Immature natural killer cell (primary cell): ENCODE measurements around the gene TEX36. TPM values are rescaled to one million over a fixed set of nuclear protein-coding genes. Genes with fewer than 3 reads are reported as not detected.
"Not testable (repeated sequence)": the region's sequence is repeated elsewhere in the genome, so short reads cannot be mapped to it uniquely, and the experiment has no call there.

ENCODE experiments used
- DNase-seq, 3 donors: peaks; one replicate each; pipeline ENCODE4 v3.0.0; 2022; ENCODE audit warnings: mixed read lengths in 1 of 3
- H3K27ac Mint-ChIP-seq, 6 donors: one replicate each; pipeline ENCODE4 v1.8.0; 2020; ENCODE audit warnings: mixed read lengths in 6 of 6, mild to moderate bottlenecking in 5 of 6, inconsistent platforms in 4 of 6, moderate library complexity in 3 of 6
- H3K27me3 Mint-ChIP-seq, 3 donors: one replicate each; pipeline ENCODE4 v1.8.0; 2020 to 2021; ENCODE audit warnings: low read depth in 3 of 3, mild to moderate bottlenecking in 3 of 3, mixed read lengths in 3 of 3, moderate library complexity in 3 of 3, inconsistent platforms in 1 of 3
- H3K36me3 Mint-ChIP-seq, 3 donors: one replicate each; pipeline ENCODE4 v1.8.0; 2020; ENCODE audit warnings: mixed read lengths in 3 of 3, inconsistent platforms in 2 of 3, mild to moderate bottlenecking in 2 of 3
- H3K4me1 Mint-ChIP-seq, 2 donors: one replicate each; pipeline ENCODE4 v1.8.0; 2020; ENCODE audit warnings: inconsistent platforms in 2 of 2, mild to moderate bottlenecking in 2 of 2, mixed read lengths in 2 of 2, moderate library complexity in 1 of 2
- H3K4me3 Mint-ChIP-seq, 5 donors: one replicate each; pipeline ENCODE4 v1.8.0; 2020; ENCODE audit warnings: mild to moderate bottlenecking in 5 of 5, mixed read lengths in 5 of 5, inconsistent platforms in 3 of 5, moderate library complexity in 3 of 5
- H3K9me3 Mint-ChIP-seq, 6 donors: one replicate each; pipeline ENCODE4 v1.8.0; 2020; ENCODE audit warnings: mild to moderate bottlenecking in 6 of 6, mixed read lengths in 6 of 6, inconsistent platforms in 4 of 6, moderate library complexity in 3 of 6
- polyA plus RNA-seq, 3 donors: library from polyadenylated mRNA; unstranded; fragments of 300-500 nt; fragmentation: Illumina TruSeq; gene quantifications; one replicate each; pipeline ENCODE4 v1.2.3, GENCODE V29; 2021

Gene TEX36
- not detected for polyA plus RNA-seq

GRCh38 chr10:125683063-125683462 is at the start of gene TEX36:
TSS of gene TEX36 (minus strand) at chr10:125683163. CDS start at chr10:125682989, 174 bp downstream.
- H3K4me3 Mint-ChIP-seq, result no peak within 1 kb of the TSS
- H3K36me3 Mint-ChIP-seq, result peaks cover 0 to 4% (median 0%) of the 10 kb centered on the region in 3 donors
- H3K27ac Mint-ChIP-seq, result no peak within 1 kb of the TSS
- H3K27me3 Mint-ChIP-seq, result peaks cover 2 to 15% (median 2%) of the 10 kb centered on the region in 3 donors
- H3K9me3 Mint-ChIP-seq, result peaks cover 0 to 5% (median 3%) of the 10 kb centered on the region in 6 donors
- H3K4me1 Mint-ChIP-seq, result no peaks in the 10 kb centered on the region
- DNase-seq, result no peak

DNA sequence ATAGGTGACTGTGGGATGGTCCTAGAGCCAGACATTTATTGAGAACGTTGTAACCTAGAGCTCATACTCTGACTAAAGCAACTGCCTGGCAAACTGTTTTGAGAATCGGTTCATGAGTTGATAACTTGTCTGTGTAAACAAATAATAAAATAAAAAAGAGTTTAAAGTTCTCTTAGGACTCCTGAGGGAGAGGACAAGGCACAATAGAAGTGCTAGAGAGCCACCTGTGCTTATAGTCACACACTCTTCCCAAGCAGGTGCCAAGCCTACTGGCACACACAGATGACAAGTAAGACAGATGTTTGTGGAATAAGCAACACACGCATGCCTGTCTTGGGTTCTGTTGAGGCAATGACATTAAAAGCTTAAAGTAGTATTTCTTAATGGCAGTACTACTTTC is 44.5 kb upstream of the TEX36 start:
- H3K36me3 Mint-ChIP-seq, result peaks cover 42 to 63% (median 62%) of the 10 kb centered on the region in 3 donors
- no peak for DNase-seq
- no peak overlapping the region for H3K4me3 Mint-ChIP-seq
- H3K27me3 Mint-ChIP-seq, result peaks cover 0 to 3% (median 0%) of the 10 kb centered on the region in 3 donors
- no peak overlapping the region for H3K27ac Mint-ChIP-seq
- H3K4me1 Mint-ChIP-seq, result peaks cover 8 to 11% of the 10 kb centered on the region in 2 donors
- H3K9me3 Mint-ChIP-seq, result no peaks in the 10 kb centered on the region

- Mint-ChIP-seq H3K27me3 (no peaks in the 10 kb centered on the region), H3K27ac (no peak overlapping the region), H3K36me3 (peaks cover 37 to 58% (median 57%) of the 10 kb centered on the region in 3 donors), H3K4me3 (no peak overlapping the region), H3K9me3 (no peaks in the 10 kb centered on the region), H3K4me1 (peaks cover 4 to 15% of the 10 kb centered on the region in 2 donors)
- no peak for DNase-seq
Observed at GRCh38 chr10:125726914-125727313, 44.0 kb upstream of the TEX36 start.

- peaks cover 35 to 46% of the 10 kb centered on the region in 2 donors for H3K4me1 Mint-ChIP-seq
- H3K36me3 Mint-ChIP-seq, result peaks cover 25 to 35% (median 28%) of the 10 kb centered on the region in 3 donors
- no peaks in the 10 kb centered on the region for H3K9me3 Mint-ChIP-seq
- no peak overlapping the region for H3K4me3 Mint-ChIP-seq
- DNase-seq, result no peak
- peaks cover 5 to 10% (median 9%) of the 10 kb centered on the region in 3 donors for H3K27me3 Mint-ChIP-seq
- H3K27ac Mint-ChIP-seq, result peak overlapping the region in 1 of 6 donors; percentile 30
Observed at GRCh38 chr10:125722811-125723210, 39.8 kb upstream of the TEX36 start.

DNA sequence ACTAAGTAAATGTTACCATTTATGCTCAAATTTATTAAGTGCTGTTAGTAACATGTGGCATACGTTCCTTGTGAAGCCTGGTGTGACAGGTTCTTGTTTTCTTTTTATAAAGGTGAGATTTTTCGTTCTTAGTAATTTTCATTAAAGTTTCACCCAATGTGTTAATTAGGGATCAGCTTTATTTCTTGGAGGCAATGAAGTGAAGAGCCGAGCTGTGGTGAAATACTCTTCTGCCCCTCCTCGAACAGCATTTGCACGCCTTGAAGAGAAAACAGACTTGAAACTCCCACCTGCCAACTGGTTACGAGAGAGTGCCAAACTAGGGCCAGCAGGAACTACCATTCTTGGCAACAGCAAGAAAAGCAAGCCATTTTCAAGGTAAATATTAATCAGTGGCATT is 38.1 kb upstream of the TEX36 start:
- no peak for DNase-seq
- Mint-ChIP-seq H3K27ac (peak overlapping the region in 5 of 6 donors; percentile 31 to 78 (median 66)), H3K27me3 (peaks cover 5 to 10% (median 9%) of the 10 kb centered on the region in 3 donors), H3K4me3 (peak overlapping the region; percentile 63 to 99 (median 76)), H3K36me3 (peaks cover 18 to 31% (median 21%) of the 10 kb centered on the region in 3 donors), H3K9me3 (no peaks in the 10 kb centered on the region), H3K4me1 (peaks cover 38 to 43% of the 10 kb centered on the region in 2 donors)

DNA sequence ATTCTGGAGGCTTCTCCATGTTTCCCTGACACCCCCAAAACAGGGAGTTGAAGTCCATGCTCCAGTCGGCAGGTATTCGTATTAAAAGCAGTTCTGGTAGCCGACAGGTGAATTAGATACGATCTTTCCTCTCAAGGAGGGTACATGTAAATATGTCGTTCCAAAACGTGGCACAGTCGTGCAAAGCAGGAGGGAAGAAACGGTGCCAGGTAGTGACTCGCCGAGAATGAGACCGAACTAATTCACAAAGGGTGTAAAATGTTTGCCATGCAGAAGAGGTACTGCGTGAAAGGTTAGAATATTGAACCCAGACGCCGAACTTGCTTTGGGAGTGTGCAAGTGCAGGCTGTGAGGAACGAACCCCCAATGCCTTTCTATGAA is 37.0 kb upstream of the TEX36 start:
- DNase-seq, result no peak
- Mint-ChIP-seq H3K4me3 (peak overlapping the region; percentile 97 to 99 (median 98)), H3K27me3 (peaks cover 5 to 10% (median 9%) of the 10 kb centered on the region in 3 donors), H3K36me3 (peaks cover 12 to 22% (median 14%) of the 10 kb centered on the region in 3 donors), H3K4me1 (peaks cover 38 to 43% of the 10 kb centered on the region in 2 donors), H3K27ac (peak overlapping the region; percentile 90 to 99 (median 97)), H3K9me3 (peaks cover 0 to 2% (median 0%) of the 10 kb centered on the region in 6 donors)

DNA sequence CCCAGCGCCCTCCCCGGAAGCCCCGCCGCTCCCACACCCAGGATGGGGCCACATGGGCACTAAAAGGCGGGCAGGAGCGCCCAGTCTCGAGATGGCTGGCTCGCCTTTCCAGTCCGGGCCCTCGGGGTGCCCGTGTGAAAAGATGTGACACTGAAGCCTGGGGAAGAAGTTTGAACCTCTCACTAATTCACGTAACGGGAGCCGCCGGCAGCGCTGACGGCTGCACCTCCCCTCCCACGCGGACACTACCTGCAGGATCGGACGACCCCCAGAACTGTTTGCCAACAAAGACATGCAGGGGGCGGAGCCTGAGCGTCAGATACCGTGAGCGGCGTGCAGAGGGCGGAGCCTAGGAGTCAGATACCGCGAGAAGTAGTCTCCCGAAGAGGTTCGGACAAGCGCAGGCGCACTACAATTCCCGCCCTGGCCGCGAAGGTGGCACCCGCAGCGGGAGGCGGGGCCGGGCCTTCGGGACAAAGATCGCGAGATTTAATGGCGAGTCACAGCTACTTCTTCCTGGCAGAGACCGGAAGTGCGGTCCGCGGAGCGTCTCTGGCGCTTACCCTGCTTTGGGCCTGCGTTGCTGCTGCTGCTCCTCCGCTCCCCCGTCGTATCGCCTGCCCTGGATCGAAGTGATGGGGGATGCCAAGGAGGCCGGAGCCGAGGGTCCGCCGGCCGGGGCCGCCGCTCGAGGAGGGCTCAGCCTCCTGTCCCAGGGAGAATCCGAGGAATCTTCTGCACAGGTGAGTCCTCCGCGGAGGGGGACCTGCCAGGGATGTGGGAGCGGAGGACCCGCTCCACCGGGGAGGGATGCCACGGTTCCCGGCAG is 36.4 kb upstream of the TEX36 start, which contains the start of gene EDRF1:
Gene EDRF1, plus strand, starts transcription at position 537 of the 829 bp plus-strand sequence. Its CDS starts 99 bp downstream, at position 636.
- Mint-ChIP-seq H3K4me1 (peaks cover 38 to 43% of the 10 kb centered on the region in 2 donors), H3K4me3 (peak within 1 kb of the TSS; percentile 97 to 99 (median 98)), H3K36me3 (peaks cover 6 to 16% (median 11%) of the 10 kb centered on the region in 3 donors), H3K9me3 (peaks cover 0 to 2% (median 0%) of the 10 kb centered on the region in 6 donors), H3K27ac (peak within 1 kb of the TSS; percentile 90 to 99 (median 97)), H3K27me3 (peaks cover 5 to 10% (median 9%) of the 10 kb centered on the region in 3 donors)
- DNase-seq, result peak; percentile 100

GRCh38 chr10:125714728-125715127 is 31.8 kb upstream of the TEX36 start:
- H3K36me3 Mint-ChIP-seq, result not testable (repeated sequence)
- Mint-ChIP-seq H3K4me1 (peaks cover 21 to 22% of the 10 kb centered on the region in 2 donors), H3K9me3 (peaks cover 4 to 21% (median 11%) of the 10 kb centered on the region in 6 donors)

GRCh38 chr10:125711110-125711750 is 28.3 kb upstream of the TEX36 start:
- no peak overlapping the region for H3K4me3 Mint-ChIP-seq
- H3K27ac Mint-ChIP-seq, result no peak overlapping the region
- DNase-seq, result no peak
- peaks cover 2 to 17% (median 6%) of the 10 kb centered on the region in 3 donors for H3K36me3 Mint-ChIP-seq
- H3K9me3 Mint-ChIP-seq, result peaks cover 4 to 21% (median 11%) of the 10 kb centered on the region in 6 donors
- H3K4me1 Mint-ChIP-seq, result peaks cover 7 to 16% of the 10 kb centered on the region in 2 donors
- H3K27me3 Mint-ChIP-seq, result peaks cover 2 to 4% (median 2%) of the 10 kb centered on the region in 3 donors

More at GRCh38 chr10:125714728-125715127, 31.8 kb upstream of the TEX36 start:
- not testable (repeated sequence) for H3K4me3 Mint-ChIP-seq, H3K27ac Mint-ChIP-seq, DNase-seq
- peaks cover 7 to 14% (median 11%) of the 10 kb centered on the region in 3 donors for H3K27me3 Mint-ChIP-seq

GRCh38 chr10:125709553-125710474 is 26.9 kb upstream of the TEX36 start:
- Mint-ChIP-seq H3K4me1 (peaks cover 7 to 16% of the 10 kb centered on the region in 2 donors), H3K9me3 (peaks cover 4 to 21% (median 11%) of the 10 kb centered on the region in 6 donors), H3K27me3 (peaks cover 2 to 4% (median 4%) of the 10 kb centered on the region in 3 donors), H3K4me3 (peak overlapping the region in 2 of 5 donors; percentile 55), H3K27ac (peak overlapping the region in 3 of 6 donors; percentile 17 to 68 (median 25)), H3K36me3 (peaks cover 2 to 17% (median 6%) of the 10 kb centered on the region in 3 donors)
- peak in 2 of 3 donors; percentile 6 to 21 for DNase-seq

DNA sequence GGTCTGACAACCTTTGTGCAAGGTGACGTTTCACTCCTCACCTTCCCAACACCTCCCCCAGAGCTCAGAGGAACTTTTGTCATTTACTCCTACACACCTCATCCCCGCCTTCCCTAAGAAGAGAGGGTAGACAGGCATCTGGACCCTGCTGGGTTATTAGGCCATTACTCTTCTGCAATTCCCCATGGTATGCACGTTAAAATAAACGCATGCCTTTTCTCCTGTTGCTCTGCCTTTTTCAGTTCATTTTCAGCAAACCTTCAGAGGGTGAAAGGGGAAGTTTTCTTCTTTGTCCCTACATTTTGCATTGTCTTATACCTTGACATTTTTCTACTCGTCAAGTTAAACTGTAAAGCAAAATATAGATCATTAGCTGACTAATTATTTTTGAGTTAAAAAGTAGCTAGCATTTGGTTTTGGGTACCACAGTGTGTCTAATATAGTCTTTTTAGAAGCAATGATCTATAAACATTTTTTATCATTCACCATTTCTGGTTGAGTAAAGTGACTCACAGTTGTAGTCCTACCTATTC is 26.1 kb upstream of the TEX36 start:
- Mint-ChIP-seq H3K4me1 (peaks cover 7 to 16% of the 10 kb centered on the region in 2 donors), H3K36me3 (peaks cover 2 to 17% (median 6%) of the 10 kb centered on the region in 3 donors), H3K27me3 (peaks cover 2 to 4% (median 4%) of the 10 kb centered on the region in 3 donors), H3K9me3 (peaks cover 4 to 21% (median 9%) of the 10 kb centered on the region in 6 donors), H3K27ac (no peak overlapping the region), H3K4me3 (no peak overlapping the region)
- no peak for DNase-seq
